AG04450 (cell line): Measurements from ENCODE around the gene MAD1L1. TPM values are rescaled to one million over a fixed set of nuclear protein-coding genes. Genes with fewer than 3 reads are reported as not detected.

ENCODE experiments used
- CTCF ChIA-PET: fragments of 300-600, 350-600 bp; formaldehyde crosslinking; extraction: SDS; loops from one replicate; lab custom pipeline; 2022; ENCODE audit warnings: antibody characterized with exemption, inconsistent platforms; lab: Charles Lee
- POLR2A ChIA-PET: fragments of 350-600 bp; formaldehyde crosslinking; extraction: SDS; loops from one replicate; lab custom pipeline; 2021; ENCODE audit warnings: antibody characterized with exemption, inconsistent platforms; lab: Yijun Ruan, JAX
- DNase-seq: peaks from one replicate; pipeline ENCODE4 v3.0.0-alpha.2; 2011; ENCODE audit warnings: low read depth, low spot score
- H3K27ac ChIP-seq: one replicate; pipeline ENCODE4 v1.5.1; 2012; ENCODE audit warnings: low read depth, low read length, control low read depth
- H3K27me3 ChIP-seq: one replicate; pipeline ENCODE4 v1.6.0; 2012; ENCODE audit warnings: low read length; ENCODE audit not compliant: control insufficient read depth, insufficient read depth
- H3K4me3 ChIP-seq: 2 replicates; pipeline ENCODE4 v1.5.1; 2011; ENCODE audit warnings: mild to moderate bottlenecking, low read depth, low read length, control low read depth
- H3K9me3 ChIP-seq: 2 replicates; pipeline ENCODE4 v1.5.1; 2012; ENCODE audit warnings: low read length; ENCODE audit not compliant: control insufficient read depth, insufficient read depth
- CTCF ChIP-seq: IDR thresholded peaks from 2 replicates; pipeline ENCODE4 v1.5.1; 2011; ENCODE audit warnings: low read depth, low read length, control low read depth, inconsistent platforms
- polyA plus RNA-seq: library from polyadenylated mRNA; depleted of rRNA; stranded (reverse); fragments of >200 nt; gene quantifications from 2 replicates; pipeline ENCODE4 v1.2.3, GENCODE V29; 2011

Gene MAD1L1
- polyA plus RNA-seq, 1 experiment = 11.9 TPM

- no peak for TF ChIP-seq CTCF
- Histone ChIP-seq H3K4me3 (no peak overlapping the region), H3K27me3 (no peaks in the 10 kb centered on the region), H3K27ac (no peak overlapping the region), H3K9me3 (peaks cover 18% of the 10 kb centered on the region; the same call in 1 of the 2 replicates)
- CTCF ChIA-PET = no interaction called here
- DNase-seq = no peak
- POLR2A ChIA-PET = no interaction called here
Measured at GRCh38 chr7:1894313-1894900, 338.3 kb downstream of the MAD1L1 start.

- ChIA-PET CTCF (interaction anchor here (0.7 kb wide), 1 partner anchor 1512 kb away, joined by 3 read pairs; no protein-coding TSS in a partner anchor), POLR2A (no interaction called here)
- Histone ChIP-seq H3K27me3 (no peaks in the 10 kb centered on the region), H3K4me3 (no peak overlapping the region), H3K27ac (no peak overlapping the region), H3K9me3 (peaks cover 20% of the 10 kb centered on the region; the same call in 1 of the 2 replicates)
- TF ChIP-seq CTCF = no peak
- no peak for DNase-seq
Measured at GRCh38 chr7:1893451-1893850, 339.3 kb downstream of the MAD1L1 start.

- ChIA-PET CTCF (interaction anchor here (0.7 kb wide), 1 partner anchor 1511 kb away, joined by 3 read pairs; no protein-coding TSS in a partner anchor), POLR2A (no interaction called here)
- Histone ChIP-seq H3K27ac (no peak overlapping the region), H3K4me3 (no peak overlapping the region), H3K9me3 (peaks cover 21% of the 10 kb centered on the region; the same call in 1 of the 2 replicates), H3K27me3 (no peaks in the 10 kb centered on the region)
- no peak for DNase-seq
- no peak for TF ChIP-seq CTCF
Measured at GRCh38 chr7:1893036-1893435, 339.7 kb downstream of the MAD1L1 start.

- DNase-seq = no peak
- Histone ChIP-seq H3K4me3 (no peak overlapping the region), H3K27ac (no peak overlapping the region), H3K27me3 (no peaks in the 10 kb centered on the region), H3K9me3 (peaks cover 22% of the 10 kb centered on the region)
- no peak for TF ChIP-seq CTCF
- POLR2A ChIA-PET = interaction anchor here (0.6 kb wide), 1 partner anchor 10 kb away, joined by 6 read pairs; no protein-coding TSS in a partner anchor
- CTCF ChIA-PET = interaction anchor here (0.7 kb wide), 1 partner anchor 1511 kb away, joined by 3 read pairs; no protein-coding TSS in a partner anchor
Measured at GRCh38 chr7:1892011-1892965, 340.5 kb downstream of the MAD1L1 start.
